ENCODE results near the gene FYN.

GRCh38 chr6:111916747-111917146 is 43.5 kb upstream of the FYN start:
- no peak for TF ChIP-seq EZH2 (IDR thresholded peaks at IDR 0.05)
- TF ChIP-seq FOXP2 (optimal IDR thresholded peaks at IDR 0.05; ENCODE audit: control extremely low read depth, extremely low read length, insufficient read depth), result no peak
